Keratinocyte (primary cell): Measurements from ENCODE around the gene CENPH. TPM values are rescaled to one million over a fixed set of nuclear protein-coding genes. Genes with fewer than 3 reads are reported as not detected.

Source experiments
- DNase-seq: peaks from one replicate; pipeline ENCODE4 v3.0.0-alpha.2; 2011; ENCODE audit warnings: low read depth, missing footprints, low spot score
- FAIRE-seq: peaks from 2 replicates; lab custom pipeline; 2011; peaks lifted over from hg19 to GRCh38; lab: Jason Lieb, UNC
- H2AFZ ChIP-seq: 2 replicates; pipeline ENCODE4 v1.6.0; 2012; ENCODE audit warnings: low read length, control low read depth, inconsistent platforms; ENCODE audit not compliant: control insufficient read depth
- H3K27ac ChIP-seq: 2 replicates; pipeline ENCODE4 v1.5.1; 2011; ENCODE audit warnings: low read length; ENCODE audit not compliant: control insufficient read depth, insufficient read depth
- H3K27me3 ChIP-seq: 3 replicates; pipeline ENCODE4 v1.6.0; 2011; ENCODE audit warnings: low read length; ENCODE audit not compliant: control insufficient read depth, insufficient read depth; ENCODE audit errors: extremely low read depth
- H3K36me3 ChIP-seq, 2 experiments: 2 replicates in 1 of 2; 3 replicates in 1 of 2; pipeline ENCODE4 v1.5.1; 2011; ENCODE audit warnings: low read length in 2 of 2, mild to moderate bottlenecking in 1 of 2; ENCODE audit not compliant: control insufficient read depth in 2 of 2, insufficient read depth in 2 of 2; ENCODE audit errors: extremely low read depth in 1 of 2
- H3K4me1 ChIP-seq: 3 replicates; pipeline ENCODE4 v1.5.1; 2011; ENCODE audit warnings: low read length; ENCODE audit not compliant: control insufficient read depth, insufficient read depth; ENCODE audit errors: extremely low read depth
- H3K4me2 ChIP-seq: 3 replicates; pipeline ENCODE4 v1.6.0; 2011; ENCODE audit warnings: low read depth, low read length; ENCODE audit not compliant: control insufficient read depth, insufficient read depth; ENCODE audit errors: extremely low read depth
- H3K4me3 ChIP-seq, 3 experiments: fragments of 200-600 bp in 1 of 3; sonication (generic) in 1 of 3; 2 replicates in 2 of 3; 3 replicates in 1 of 3; pipeline ENCODE4 v1.5.1; 2011 to 2016; ENCODE audit warnings: low read length in 3 of 3, mild to moderate bottlenecking in 3 of 3, control low read depth in 2 of 3, inconsistent platforms in 1 of 3, low read depth in 1 of 3, mixed read lengths in 1 of 3, mixed run types in 1 of 3, moderate library complexity in 1 of 3; ENCODE audit not compliant: control insufficient read depth in 2 of 3, insufficient read depth in 2 of 3; ENCODE audit errors: extremely low read depth in 1 of 3
- H3K79me2 ChIP-seq: 2 replicates; pipeline ENCODE4 v1.6.0; 2012; ENCODE audit warnings: low read length; ENCODE audit not compliant: control insufficient read depth, insufficient read depth
- H3K9ac ChIP-seq: 3 replicates; pipeline ENCODE4 v1.6.0; 2011; ENCODE audit warnings: low read length; ENCODE audit not compliant: control insufficient read depth, insufficient read depth; ENCODE audit errors: extremely low read depth
- H3K9me1 ChIP-seq: 3 replicates; pipeline ENCODE4 v1.6.0; 2011; ENCODE audit warnings: low read length; ENCODE audit not compliant: control insufficient read depth, insufficient read depth; ENCODE audit errors: extremely low read depth
- H3K9me3 ChIP-seq: 2 replicates; pipeline ENCODE4 v1.5.1; 2012; ENCODE audit warnings: low read depth, low read length; ENCODE audit not compliant: control insufficient read depth
- H4K20me1 ChIP-seq: 3 replicates; pipeline ENCODE4 v1.6.0; 2011; ENCODE audit warnings: low read length; ENCODE audit not compliant: control insufficient read depth, insufficient read depth; ENCODE audit errors: extremely low read depth
- CTCF ChIP-seq, 3 experiments: IDR thresholded peaks in 1 of 3; conservative IDR thresholded peaks in 1 of 3; optimal IDR thresholded peaks in 1 of 3; 2 replicates in 2 of 3; 3 replicates in 1 of 3; pipeline versions ENCODE3 to v1.5.1; 2011; ENCODE audit warnings: low read length in 3 of 3, mild to moderate bottlenecking in 3 of 3, moderate library complexity in 2 of 3, control low read depth in 1 of 3, inconsistent platforms in 1 of 3; ENCODE audit not compliant: insufficient read depth in 2 of 3; ENCODE audit errors: extremely low read depth in 1 of 3
- EZH2 ChIP-seq: IDR thresholded peaks from one replicate; pipeline ENCODE4 v1.6.1; 2012; ENCODE audit warnings: inconsistent platforms, mild to moderate bottlenecking, low read length, moderate library complexity
- dilution Hi-C: fragments of 300-500 bp; cut with MboI; formaldehyde crosslinking; loops from one replicate; pipeline ENCODE4 v1.7.0; 2020; ENCODE audit warnings: low sequenced_read_pairs; ENCODE audit not compliant: extremely low pct_ligation_motif_present
- polyA plus RNA-seq, 5 experiments: library from polyadenylated mRNA; depleted of rRNA in 3 of 5; stranded (reverse) in 3 of 5; stranded (forward) in 1 of 5; unstranded in 1 of 5; fragments of >200 nt; gene quantifications; 1 replicate in 1 of 5; 2 replicates in 3 of 5; 3 replicates in 1 of 5; pipeline versions ENCODE4 v1.2.1 to v1.2.3, GENCODE V29; 2011 to 2012; ENCODE audit warnings: missing spikeins in 2 of 5, low read depth in 1 of 5, low replicate concordance in 1 of 5

The CENPH gene
- polyA plus RNA-seq, 1 donor (not counting 4 experiments of a cell fraction or from before 2014, with no cell fraction given): 13.4 TPM

GRCh38 chr5:69160651-69161050 lies 28.7 kb upstream of the CENPH start:
- TF ChIP-seq CTCF (optimal IDR thresholded peaks at IDR 0.05 in 1 of 3, IDR thresholded peaks at IDR 0.05 in 1 of 3, conservative IDR thresholded peaks at IDR 0.05 in 1 of 3; ENCODE audit: extremely low read depth in 1 of 3, insufficient read depth in 2 of 3, low read length in 3 of 3) (no peak), EZH2 (no peak)
- Histone ChIP-seq H3K4me1 (no peaks in the 10 kb centered on the region), H3K4me2 (no peak overlapping the region), H3K4me3 (no peak overlapping the region), H3K36me3 (no peaks in the 10 kb centered on the region), H3K27ac (no peak overlapping the region), H2AFZ (no peak overlapping the region), H4K20me1 (no peaks in the 10 kb centered on the region), H3K79me2 (no peaks in the 10 kb centered on the region), H3K9me3 (no peaks in the 10 kb centered on the region), H3K27me3 (no peaks in the 10 kb centered on the region), H3K9ac (no peak overlapping the region), H3K9me1 (no peaks in the 10 kb centered on the region)
- DNase-seq (no peak), FAIRE-seq (no peak)
- dilution Hi-C loops: no loop called here

- no peaks in the 10 kb centered on the region for H3K9me1 ChIP-seq
- H3K4me3 ChIP-seq: peak within 1 kb of the TSS; percentile 77 to 86 (median 81)
- H3K4me1 ChIP-seq: peaks cover 22% of the 10 kb centered on the region
- TF ChIP-seq CTCF (optimal IDR thresholded peaks at IDR 0.05 in 1 of 3, IDR thresholded peaks at IDR 0.05 in 1 of 3, conservative IDR thresholded peaks at IDR 0.05 in 1 of 3; ENCODE audit: extremely low read depth in 1 of 3, insufficient read depth in 2 of 3, low read length in 3 of 3) (peak in 1 of 3 experiments; percentile 31), EZH2 (no peak)
- H4K20me1 ChIP-seq: no peaks in the 10 kb centered on the region
- no peaks in the 10 kb centered on the region for H3K9me3 ChIP-seq
- H3K27ac ChIP-seq: peak within 1 kb of the TSS; percentile 81
- H2AFZ ChIP-seq: peak within 1 kb of the TSS; percentile 97
- H3K4me2 ChIP-seq: peak within 1 kb of the TSS; percentile 84
- peaks cover 5 to 21% of the 10 kb centered on the region in 2 experiments for H3K36me3 ChIP-seq
- peak within 1 kb of the TSS; percentile 81 for H3K9ac ChIP-seq
- peak; percentile 77 for FAIRE-seq
- peak; percentile 74 for DNase-seq
- H3K79me2 ChIP-seq: peaks cover 41% of the 10 kb centered on the region
- H3K27me3 ChIP-seq: no peaks in the 10 kb centered on the region
- dilution Hi-C loops: no loop called here
Measured at GRCh38 chr5:69166686-69167492, 22.5 kb upstream of the CENPH start, which contains the start of gene CCNB1. TSS of gene CCNB1 (plus strand) at chr5:69167150. CDS start at chr5:69167263, 113 bp downstream.
